ENCODE results near the gene ZFAND6. TPM values are rescaled to one million over a fixed set of nuclear protein-coding genes. Genes with fewer than 3 reads are reported as not detected.

The ZFAND6 gene
- polyA plus RNA-seq, 1 donor from 2014 or later: 353 TPM

DNA sequence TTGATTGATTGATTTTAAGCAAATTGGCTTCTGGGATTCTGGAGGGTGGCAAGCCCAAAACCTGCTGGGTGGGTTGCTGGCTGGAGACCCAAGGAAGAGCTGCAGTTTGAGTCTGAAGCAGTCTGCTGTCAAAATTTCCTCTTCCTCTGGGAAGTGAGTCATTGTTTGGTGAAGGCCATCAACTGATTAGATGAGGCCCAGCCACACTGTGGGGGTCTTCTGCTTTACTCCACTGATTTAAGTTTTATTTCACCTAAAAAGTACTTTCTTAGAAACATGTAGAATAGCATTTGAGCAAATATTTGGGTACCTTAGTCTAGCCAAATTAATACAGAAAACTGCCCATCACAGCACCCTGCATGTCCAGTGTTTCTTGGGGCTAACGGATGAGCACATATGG, 127.1 kb downstream of the ZFAND6 start:
- Histone ChIP-seq H2AFZ (ENCODE audit: low read depth, low read length) (no peak overlapping the region), H3K36me3 (ENCODE audit: insufficient read depth, low read length) (no peaks in the 10 kb centered on the region), H3K9me3 (ENCODE audit: low read length) (no peaks in the 10 kb centered on the region), H3K27ac (ENCODE audit: low read length) (no peak overlapping the region), H3K4me3 (ENCODE audit: low read length) (no peak overlapping the region), H3K9me2 (ENCODE audit: insufficient read depth, low read length) (no peaks in the 10 kb centered on the region), H3F3A (ENCODE audit: insufficient read depth, low read length, poor library complexity, severe bottlenecking) (no peaks in the 10 kb centered on the region), H3K79me2 (replicated peaks; ENCODE audit: insufficient read depth, low read length) (no peaks in the 10 kb centered on the region), H3K9ac (ENCODE audit: low read length) (no peak overlapping the region), H4K20me1 (ENCODE audit: insufficient read depth) (no peaks in the 10 kb centered on the region), H3K27me3 (ENCODE audit: insufficient read depth, low read depth, low read length) (no peaks in the 10 kb centered on the region), H3K4me2 (ENCODE audit: low read length) (no peak overlapping the region)
- TF ChIP-seq SMC3 (conservative IDR thresholded peaks at IDR 0.05; ENCODE audit: poor library complexity) (no peak), TAF1 (IDR thresholded peaks at IDR 0.05; ENCODE audit: low read depth) (no peak), CTCF (IDR thresholded peaks at IDR 0.05; ENCODE audit: poor library complexity, severe bottlenecking) (no peak), RAD21 (conservative IDR thresholded peaks at IDR 0.05) (no peak), POLR2AphosphoS5 (IDR thresholded peaks at IDR 0.05) (no peak), MXI1 (conservative IDR thresholded peaks at IDR 0.05; ENCODE audit: poor library complexity, severe bottlenecking) (no peak), EZH2 (IDR thresholded peaks at IDR 0.05; ENCODE audit: borderline replicate concordance, insufficient read depth, low read length, poor library complexity, severe bottlenecking) (no peak), REST (IDR thresholded peaks at IDR 0.05; ENCODE audit: borderline replicate concordance) (no peak), EP300 (conservative IDR thresholded peaks at IDR 0.05; ENCODE audit: poor library complexity, severe bottlenecking) (no peak)

Small RNA genes within 50 kb of the gene (small RNA-seq; reads per million reads assigned to genes)
- 0 reads per million in 3 experiments for gene RF00017

Other genes with a start within 250 kb of the ZFAND6 start
- gene MTHFS, start 162.7 kb upstream of the ZFAND6 start, polyA plus RNA-seq: 9.0 and 12.8 TPM in 2 replicates
- not detected in 2 replicates for gene BCL2A1, start 88.5 kb upstream of the ZFAND6 start, polyA plus RNA-seq
- 3.1 and 3.3 TPM in 2 replicates for gene FAH, start 93.3 kb downstream of the ZFAND6 start, polyA plus RNA-seq
- gene CTXND1, start 192.5 kb downstream of the ZFAND6 start, polyA plus RNA-seq: 0.08 TPM in 1 of 2 replicates, not detected in the other